ENCODE data around the gene CAMSAP2.
A peak's percentile ranks its signal among the peaks of the same experiment; 100 is the strongest.

Gene CAMSAP2

GRCh38 chr1:200738327-200738948 is at the start of gene CAMSAP2:
Gene CAMSAP2, plus strand, starts transcription at chr1:200738893. Its CDS starts 935 bp downstream, at chr1:200739828.
- DNase-seq = peak; percentile 82

DNA sequence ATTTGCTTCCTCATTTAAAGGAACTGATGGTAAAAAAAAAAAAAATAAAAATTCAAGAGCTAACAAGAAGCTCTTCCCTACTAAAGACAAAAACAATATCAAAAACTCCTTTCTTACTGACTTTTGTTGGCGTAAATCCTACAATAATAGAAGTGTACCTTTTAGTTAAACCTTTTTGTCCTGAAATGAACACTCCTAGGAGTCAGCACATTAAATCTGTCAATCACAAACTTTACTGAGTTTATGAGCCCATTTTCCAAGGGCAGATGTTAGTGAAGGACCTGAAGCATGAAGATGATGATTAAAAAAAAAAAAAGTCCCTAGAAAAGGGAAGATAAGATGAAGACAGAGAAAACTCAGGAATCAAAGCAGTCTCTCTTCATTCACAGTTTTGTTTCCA is 46.4 kb upstream of the CAMSAP2 start:
- DNase-seq = no peak

GRCh38 chr1:200693327-200693726 is 45.4 kb upstream of the CAMSAP2 start:
- DNase-seq = no peak

DNA sequence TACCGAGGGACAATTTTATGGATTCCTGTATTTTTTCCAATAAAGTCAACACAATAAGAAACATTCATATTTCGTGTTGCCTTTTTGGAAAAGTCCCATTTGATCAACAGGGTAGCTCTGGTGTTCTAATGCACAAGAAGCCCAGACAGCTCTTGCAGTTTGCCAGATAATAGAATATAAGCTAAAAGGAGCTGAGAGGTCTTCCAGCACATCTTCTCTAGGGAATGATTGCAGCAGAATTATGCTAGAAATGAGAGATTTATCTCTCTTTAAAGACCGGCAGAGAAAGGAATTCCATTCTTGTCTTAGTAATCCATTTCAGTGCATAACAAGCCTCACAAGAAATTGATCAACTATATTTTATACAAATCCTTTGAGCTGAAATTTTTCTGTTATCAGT is 44.0 kb upstream of the CAMSAP2 start:
- no peak for DNase-seq

DNA sequence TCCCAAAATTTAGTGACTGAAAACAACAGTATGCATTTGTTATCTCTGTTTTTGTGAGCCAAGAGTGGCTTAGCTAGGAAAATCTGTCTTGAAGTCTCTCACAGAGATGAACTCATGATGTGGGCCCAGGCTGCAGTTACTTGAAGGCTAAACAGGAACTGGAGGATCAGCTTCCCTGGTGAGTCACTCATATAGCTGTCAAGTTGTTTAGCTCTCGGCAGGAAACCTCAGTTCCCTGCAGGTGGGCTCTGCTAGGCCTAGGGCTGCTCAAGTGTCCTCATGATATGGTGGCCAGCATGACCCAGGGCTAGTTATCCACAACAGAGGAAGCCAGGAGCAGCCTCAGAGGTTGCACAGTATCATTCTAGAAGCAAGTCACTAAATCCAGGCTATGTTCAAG is 38.8 kb upstream of the CAMSAP2 start:
- DNase-seq = no peak

GRCh38 chr1:200704986-200705500 is 33.6 kb upstream of the CAMSAP2 start:
- no peak for DNase-seq

DNA sequence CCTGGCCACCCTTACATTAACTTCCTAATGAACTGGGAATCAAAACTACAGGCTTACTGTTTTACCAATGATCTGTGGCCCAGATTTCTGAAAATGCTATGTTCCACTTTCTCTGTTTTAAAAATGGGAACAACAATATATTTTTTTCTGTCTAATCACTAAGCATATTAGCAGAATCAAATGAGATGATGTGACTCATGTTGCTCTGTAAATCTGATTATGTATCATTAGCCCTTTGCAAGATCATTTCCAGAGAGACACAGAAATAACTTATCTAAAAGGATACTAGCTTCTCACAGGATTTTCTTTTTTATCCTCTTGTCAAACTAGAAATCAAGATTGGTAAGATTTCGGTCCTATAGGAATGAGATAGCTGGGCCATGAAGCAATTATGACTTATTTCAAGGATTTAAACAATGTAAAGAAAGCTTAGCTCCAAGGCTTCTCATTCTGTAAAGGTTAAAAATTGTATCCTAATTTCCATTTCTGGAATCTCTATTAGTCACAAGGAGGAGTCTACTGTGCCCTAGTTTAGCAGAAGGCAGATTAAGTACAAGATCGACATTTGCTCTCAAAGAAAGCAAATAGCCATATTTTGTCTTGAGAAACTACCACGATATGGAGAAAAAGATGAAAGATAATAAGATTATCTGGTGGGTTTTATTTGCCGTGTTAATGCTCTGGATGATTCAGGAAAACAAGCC is 32.4 kb upstream of the CAMSAP2 start:
- no peak for DNase-seq

DNA sequence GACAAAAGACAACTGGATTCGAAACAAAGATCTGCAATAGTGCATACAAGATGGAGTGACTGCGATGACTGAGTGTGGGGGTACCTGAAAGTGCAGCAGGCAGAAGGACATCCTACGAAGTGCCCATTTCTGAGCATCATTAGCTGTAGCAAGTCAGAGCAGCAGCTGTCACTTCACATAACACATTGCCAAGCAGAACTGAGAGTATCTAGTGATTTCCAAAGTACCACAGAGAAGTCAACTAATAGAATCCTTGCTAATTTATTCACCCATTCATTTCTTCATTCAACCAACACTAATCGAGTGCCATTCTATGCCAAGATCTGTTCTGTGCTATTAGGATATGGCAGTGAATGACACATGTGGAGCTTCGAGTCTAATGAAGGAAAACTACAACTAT is 31.6 kb upstream of the CAMSAP2 start:
- DNase-seq = no peak

GRCh38 chr1:200708161-200708560 is 30.5 kb upstream of the CAMSAP2 start:
- no peak for DNase-seq

- DNase-seq = no peak
Measured at GRCh38 chr1:200708769-200709168, 29.9 kb upstream of the CAMSAP2 start.

- DNase-seq = no peak
Measured at GRCh38 chr1:200710166-200710565, 28.5 kb upstream of the CAMSAP2 start.

DNA sequence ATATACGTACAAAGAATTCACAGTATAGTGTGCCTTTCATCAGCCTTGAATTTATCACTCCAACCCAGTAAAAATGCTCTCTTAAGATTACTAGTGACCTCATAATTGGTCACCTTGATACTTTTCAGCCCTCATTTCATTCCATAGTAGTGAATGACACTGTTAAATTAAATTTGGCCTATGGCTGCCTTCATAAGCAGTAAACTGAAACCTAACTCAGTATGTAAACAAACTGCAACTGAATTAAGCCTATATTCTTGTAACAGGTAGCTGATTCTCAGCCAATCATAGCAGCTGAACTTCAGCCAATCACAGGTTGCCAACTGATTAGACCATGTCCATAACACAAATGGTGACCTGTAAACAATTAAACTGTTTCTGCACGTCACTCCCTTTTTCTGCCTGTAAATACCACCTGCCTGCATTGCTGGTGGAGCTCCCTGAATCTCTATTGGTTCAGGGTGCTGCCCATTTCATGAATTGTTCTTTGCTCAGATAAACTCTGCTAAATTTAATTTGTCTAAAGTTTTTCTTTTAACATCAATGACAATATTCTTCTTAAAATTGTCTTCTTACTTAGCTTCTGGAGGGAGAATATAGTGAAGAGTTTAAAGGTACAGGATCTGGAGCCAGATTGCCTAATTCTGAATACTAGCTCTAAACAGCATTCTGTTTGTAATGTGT is 24.0 kb upstream of the CAMSAP2 start:
- DNase-seq = no peak

GRCh38 chr1:200720199-200720598 is 18.5 kb upstream of the CAMSAP2 start:
- DNase-seq = no peak

GRCh38 chr1:200724064-200724463 is 14.6 kb upstream of the CAMSAP2 start:
- no peak for DNase-seq

- DNase-seq = no peak
Measured at GRCh38 chr1:200727257-200727656, 11.4 kb upstream of the CAMSAP2 start.

GRCh38 chr1:200729863-200730262 is 8.8 kb upstream of the CAMSAP2 start:
- DNase-seq = no peak

DNA sequence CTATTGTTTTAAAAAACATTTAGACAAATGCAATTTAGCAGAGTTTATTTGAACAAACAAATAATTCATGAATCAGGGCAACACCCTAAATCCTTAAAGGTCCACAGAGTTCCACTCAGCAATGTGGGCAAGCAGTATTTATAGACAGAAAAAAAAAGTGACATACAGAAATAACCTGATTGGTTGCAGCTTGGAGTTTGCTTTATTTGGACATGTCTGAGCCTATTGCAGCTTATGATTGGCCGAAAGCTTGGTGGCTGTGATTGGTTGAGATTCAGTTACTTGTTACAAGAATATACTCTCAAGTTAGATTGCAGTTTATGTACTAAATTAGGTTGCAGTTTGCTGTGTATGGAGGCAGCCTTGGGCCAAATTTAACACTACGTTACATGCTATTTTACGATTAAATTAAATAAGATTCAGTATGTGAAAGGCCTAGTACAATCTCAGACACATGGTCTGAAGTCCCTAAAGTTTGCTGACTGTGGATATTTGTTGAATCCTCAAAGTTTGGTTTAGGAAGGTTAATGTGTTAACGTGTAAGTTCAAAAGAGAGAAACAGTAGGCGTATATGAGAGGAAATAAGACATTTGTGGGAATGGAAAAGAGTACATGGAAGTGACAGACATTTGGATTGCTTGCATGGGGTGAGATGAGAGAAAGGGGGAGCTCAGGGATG is 6.9 kb upstream of the CAMSAP2 start:
- DNase-seq = no peak

DNA sequence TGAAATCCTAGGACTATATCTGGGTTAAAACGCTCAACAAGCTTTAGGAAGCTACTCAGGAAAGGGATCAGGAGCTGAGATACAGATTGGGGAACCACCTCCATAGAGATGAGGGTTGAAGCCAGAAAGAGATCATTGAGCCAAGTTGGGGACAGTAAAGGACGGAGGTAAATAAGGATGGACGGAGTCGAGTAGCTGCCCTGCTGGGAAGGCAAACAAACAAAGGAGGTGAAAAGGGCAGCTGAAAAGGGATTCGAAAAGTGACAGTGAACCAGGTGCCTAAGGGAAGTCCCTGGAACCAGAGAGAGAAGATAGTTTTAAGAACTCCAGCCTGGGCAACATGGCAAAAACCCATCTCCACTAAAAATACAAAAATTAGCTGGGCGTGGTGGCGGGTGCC is 6.3 kb upstream of the CAMSAP2 start:
- DNase-seq = no peak

GRCh38 chr1:200733907-200734306 is 4.8 kb upstream of the CAMSAP2 start:
- DNase-seq = no peak

DNA sequence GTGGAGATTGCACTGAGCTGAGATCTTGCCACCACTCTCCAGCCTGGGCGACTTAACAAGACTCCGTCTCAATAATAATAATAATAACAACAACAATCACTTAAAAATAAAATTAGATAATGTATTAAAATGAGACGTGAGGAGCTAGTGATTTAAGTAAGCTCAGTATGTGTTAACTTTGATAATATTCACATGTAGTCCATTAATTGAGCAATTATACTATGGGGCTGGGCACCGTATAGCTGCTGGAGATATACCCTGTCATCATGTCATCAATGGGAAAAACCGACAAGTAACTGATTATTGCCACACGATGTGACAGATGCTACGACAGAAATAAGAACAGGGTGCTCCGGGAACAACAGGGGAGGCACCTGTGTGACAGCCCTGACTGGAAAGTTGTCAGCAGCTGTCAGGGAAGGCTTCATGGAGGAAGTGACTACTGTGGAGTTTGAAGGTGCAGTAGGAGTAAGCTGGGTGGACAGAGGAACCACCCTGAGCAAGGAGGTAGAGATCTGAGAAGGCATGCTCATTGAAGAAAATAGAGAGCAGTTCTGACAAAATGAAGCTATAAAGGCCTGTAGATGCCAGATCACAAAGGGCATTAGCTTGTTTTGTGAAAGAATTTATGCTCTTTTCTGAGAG is 924 bp upstream of the CAMSAP2 start:
- no peak for DNase-seq

DNA sequence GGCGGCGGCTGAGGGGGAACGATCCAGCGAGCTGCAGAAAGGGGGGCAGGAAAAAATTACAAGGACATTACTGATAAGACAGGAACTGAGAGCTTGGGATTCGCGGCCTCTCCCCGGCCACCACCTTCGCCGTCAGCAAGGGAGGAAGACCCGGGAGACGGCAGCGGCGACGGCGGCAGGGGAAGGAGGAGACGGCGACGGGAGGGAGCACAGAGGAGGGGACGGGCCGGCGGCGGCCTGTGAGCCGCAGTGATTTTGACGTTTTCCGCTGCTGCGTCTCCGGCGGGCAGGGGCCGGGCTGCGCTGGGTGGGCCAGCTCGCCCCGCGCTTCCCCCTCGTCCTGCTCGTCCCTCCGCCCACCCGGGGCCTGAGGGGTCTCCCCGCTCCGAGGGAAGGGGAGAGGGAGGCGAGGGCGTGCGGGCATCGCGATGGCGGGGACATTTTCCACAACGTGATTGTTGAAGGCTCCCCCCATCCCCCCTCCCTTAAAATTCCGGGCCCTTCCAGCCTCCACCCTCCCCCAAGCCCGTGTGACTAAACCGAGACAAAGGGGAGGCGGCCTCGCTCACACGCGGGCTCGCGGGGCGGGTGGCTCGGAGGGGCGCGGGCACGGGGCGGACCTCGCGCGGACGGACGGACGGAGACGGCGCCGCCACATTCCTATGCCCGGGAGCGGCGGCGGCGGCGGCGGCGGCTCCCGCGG is 407 bp downstream of the CAMSAP2 start:
- peak; percentile 65 for DNase-seq
